ENCODE results near the gene AGMAT.
A peak's percentile ranks its signal among the peaks of the same experiment; 100 is the strongest.

AGMAT gene

DNA sequence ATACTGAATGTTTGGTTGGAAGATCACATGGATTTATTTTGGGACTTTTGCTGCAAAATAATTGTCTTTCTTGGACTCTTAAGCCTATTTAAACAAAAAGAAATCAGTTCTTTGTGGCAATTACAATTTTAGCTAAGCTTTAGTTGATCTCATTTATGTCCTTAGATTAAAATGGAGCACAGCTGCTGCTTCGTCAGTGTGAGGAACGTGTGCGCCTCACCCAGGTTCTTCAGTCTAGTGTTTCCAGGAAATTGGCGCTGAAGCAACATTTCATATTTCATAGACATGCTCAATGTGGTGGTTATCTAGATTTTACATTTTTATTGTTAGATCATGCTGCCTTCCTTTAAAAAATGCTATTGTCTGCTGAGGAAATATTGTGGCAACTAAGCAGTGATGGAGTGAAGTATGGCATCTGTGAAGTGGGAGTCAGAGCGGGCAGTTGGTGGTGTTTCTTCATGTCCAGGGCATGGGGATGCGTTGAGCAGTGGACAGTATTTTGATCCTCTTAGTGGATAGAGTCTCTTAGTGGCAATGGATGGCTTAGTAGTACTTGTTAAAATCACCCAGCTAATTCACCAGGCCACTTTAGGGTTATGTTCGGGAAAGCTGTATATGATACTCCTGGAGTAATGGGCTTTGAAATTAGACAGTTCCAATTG lies 38.0 kb upstream of the AGMAT start:
- no peaks in the 10 kb centered on the region for H3K4me1 ChIP-seq (ENCODE audit: control insufficient read depth, insufficient read depth, low read length)
- H3K4me3 ChIP-seq (ENCODE audit: low read length), result no peak overlapping the region
- DNase-seq (ENCODE audit: low read depth, low spot score), result no peak
- H3K9me3 ChIP-seq (ENCODE audit: control insufficient read depth, insufficient read depth, low read length), result no peaks in the 10 kb centered on the region
- no peaks in the 10 kb centered on the region for H3K27me3 ChIP-seq (ENCODE audit: control insufficient read depth, insufficient read depth, low read length)
- H3K27ac ChIP-seq (ENCODE audit: low read length), result no peak overlapping the region
- no CpG with 5 or more reads among the region's 7 CpGs for WGBS (ENCODE audit: insufficient coverage, insufficient read length)
- peaks cover 3% of the 10 kb centered on the region; the same call in 1 of the 2 replicates for H3K36me3 ChIP-seq (ENCODE audit: control insufficient read depth, insufficient read depth, low read length)

DNA sequence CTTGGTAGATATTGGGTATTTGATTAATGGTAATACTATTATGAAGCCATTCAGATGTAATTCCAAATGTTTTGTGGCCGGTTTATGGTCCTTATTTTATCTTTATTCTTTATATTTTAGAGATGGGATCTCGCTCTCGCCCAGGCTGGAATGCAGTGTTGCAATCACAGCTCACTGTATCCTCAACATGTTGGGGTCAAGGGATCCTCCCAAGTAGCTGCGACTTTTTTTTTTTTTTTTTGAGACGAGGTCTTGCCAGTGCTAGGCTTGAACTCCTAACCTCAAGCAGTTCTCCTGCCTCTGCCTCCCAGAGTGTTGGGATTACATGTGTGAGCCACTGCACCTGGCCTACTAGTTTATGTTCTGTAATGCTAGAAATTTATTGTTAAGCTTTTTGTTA lies 37.1 kb upstream of the AGMAT start:
- WGBS (ENCODE audit: insufficient coverage, insufficient read length), result no CpG with 5 or more reads among the region's 5 CpGs
- no peak for DNase-seq (ENCODE audit: low read depth, low spot score)
- no peaks in the 10 kb centered on the region for H3K4me1 ChIP-seq (ENCODE audit: control insufficient read depth, insufficient read depth, low read length)
- no peak overlapping the region for H3K4me3 ChIP-seq (ENCODE audit: low read length)
- no peaks in the 10 kb centered on the region for H3K9me3 ChIP-seq (ENCODE audit: control insufficient read depth, insufficient read depth, low read length)
- peaks cover 3% of the 10 kb centered on the region; the same call in 1 of the 2 replicates for H3K36me3 ChIP-seq (ENCODE audit: control insufficient read depth, insufficient read depth, low read length)
- H3K27ac ChIP-seq (ENCODE audit: low read length), result no peak overlapping the region
- H3K27me3 ChIP-seq (ENCODE audit: control insufficient read depth, insufficient read depth, low read length), result no peaks in the 10 kb centered on the region

DNA sequence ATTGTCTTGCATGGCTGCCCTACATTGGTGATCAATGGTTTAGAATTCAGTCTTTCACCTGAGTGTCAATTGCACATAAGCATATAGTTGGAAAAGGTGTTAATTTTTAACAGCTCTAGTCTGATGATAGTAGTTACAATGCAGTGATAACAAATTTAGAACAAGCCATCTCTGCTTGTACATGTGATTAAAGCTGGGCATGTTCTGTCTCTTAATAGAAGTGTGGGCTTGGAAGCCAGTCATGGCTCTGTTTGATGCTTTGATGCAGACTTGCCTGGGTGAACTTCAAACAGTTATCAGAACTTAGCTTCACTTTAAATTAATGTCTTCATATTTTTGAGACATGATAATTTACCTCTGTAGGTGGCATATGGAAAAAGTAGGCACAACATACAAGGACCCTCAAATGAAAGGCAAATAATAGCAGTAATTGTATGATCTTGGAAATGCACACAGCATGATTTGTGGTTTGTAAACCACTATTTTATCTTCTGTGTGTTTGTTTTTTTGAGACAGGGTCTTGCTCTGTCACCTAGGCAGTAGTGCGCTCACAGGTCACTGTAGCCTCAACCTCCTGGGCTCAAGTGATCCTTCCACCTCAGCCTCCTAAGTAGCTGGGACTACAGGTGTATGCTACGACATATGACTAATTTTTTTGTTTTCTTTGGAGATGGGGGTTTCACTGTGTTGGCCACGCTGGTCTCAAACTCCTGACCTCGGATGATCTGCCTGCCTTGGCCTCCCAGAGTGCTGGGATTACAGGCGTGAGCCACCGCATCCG lies 36.2 kb upstream of the AGMAT start:
- H3K36me3 ChIP-seq (ENCODE audit: control insufficient read depth, insufficient read depth, low read length), result no peaks in the 10 kb centered on the region
- no peak overlapping the region for H3K4me3 ChIP-seq (ENCODE audit: low read length)
- H3K4me1 ChIP-seq (ENCODE audit: control insufficient read depth, insufficient read depth, low read length), result no peaks in the 10 kb centered on the region
- H3K9me3 ChIP-seq (ENCODE audit: control insufficient read depth, insufficient read depth, low read length), result no peaks in the 10 kb centered on the region
- H3K27me3 ChIP-seq (ENCODE audit: control insufficient read depth, insufficient read depth, low read length), result no peaks in the 10 kb centered on the region
- H3K27ac ChIP-seq (ENCODE audit: low read length), result no peak overlapping the region
- no CpG with 5 or more reads among the region's 7 CpGs for WGBS (ENCODE audit: insufficient coverage, insufficient read length)
- no peak for DNase-seq (ENCODE audit: low read depth, low spot score)

DNA sequence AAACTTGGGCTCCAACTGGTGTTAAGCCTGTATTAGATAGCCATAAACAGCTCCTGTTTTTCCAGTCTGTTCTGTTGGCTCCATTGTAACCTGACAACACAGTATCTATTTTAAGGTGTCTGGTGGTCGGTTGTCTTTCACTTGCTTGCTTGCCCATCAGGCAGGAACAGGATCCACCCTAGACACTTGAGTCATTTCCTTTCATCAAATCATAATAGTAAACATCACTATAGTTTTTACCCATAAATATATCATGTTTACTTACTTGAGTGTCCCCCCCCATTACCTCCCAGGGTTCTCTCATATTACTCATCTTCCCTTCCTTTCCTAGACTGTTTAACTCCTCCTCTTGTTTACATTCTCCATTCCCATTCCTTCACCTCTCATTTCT lies 35.3 kb upstream of the AGMAT start:
- no peaks in the 10 kb centered on the region for H3K27me3 ChIP-seq (ENCODE audit: control insufficient read depth, insufficient read depth, low read length)
- no peaks in the 10 kb centered on the region for H3K9me3 ChIP-seq (ENCODE audit: control insufficient read depth, insufficient read depth, low read length)
- H3K4me3 ChIP-seq (ENCODE audit: low read length), result no peak overlapping the region
- no peaks in the 10 kb centered on the region for H3K4me1 ChIP-seq (ENCODE audit: control insufficient read depth, insufficient read depth, low read length)
- no peaks in the 10 kb centered on the region for H3K36me3 ChIP-seq (ENCODE audit: control insufficient read depth, insufficient read depth, low read length)
- no peak overlapping the region for H3K27ac ChIP-seq (ENCODE audit: low read length)
- DNase-seq (ENCODE audit: low read depth, low spot score), result no peak
- no CpG with 5 or more reads among the region's 1 CpG for WGBS (ENCODE audit: insufficient coverage, insufficient read length)

DNA sequence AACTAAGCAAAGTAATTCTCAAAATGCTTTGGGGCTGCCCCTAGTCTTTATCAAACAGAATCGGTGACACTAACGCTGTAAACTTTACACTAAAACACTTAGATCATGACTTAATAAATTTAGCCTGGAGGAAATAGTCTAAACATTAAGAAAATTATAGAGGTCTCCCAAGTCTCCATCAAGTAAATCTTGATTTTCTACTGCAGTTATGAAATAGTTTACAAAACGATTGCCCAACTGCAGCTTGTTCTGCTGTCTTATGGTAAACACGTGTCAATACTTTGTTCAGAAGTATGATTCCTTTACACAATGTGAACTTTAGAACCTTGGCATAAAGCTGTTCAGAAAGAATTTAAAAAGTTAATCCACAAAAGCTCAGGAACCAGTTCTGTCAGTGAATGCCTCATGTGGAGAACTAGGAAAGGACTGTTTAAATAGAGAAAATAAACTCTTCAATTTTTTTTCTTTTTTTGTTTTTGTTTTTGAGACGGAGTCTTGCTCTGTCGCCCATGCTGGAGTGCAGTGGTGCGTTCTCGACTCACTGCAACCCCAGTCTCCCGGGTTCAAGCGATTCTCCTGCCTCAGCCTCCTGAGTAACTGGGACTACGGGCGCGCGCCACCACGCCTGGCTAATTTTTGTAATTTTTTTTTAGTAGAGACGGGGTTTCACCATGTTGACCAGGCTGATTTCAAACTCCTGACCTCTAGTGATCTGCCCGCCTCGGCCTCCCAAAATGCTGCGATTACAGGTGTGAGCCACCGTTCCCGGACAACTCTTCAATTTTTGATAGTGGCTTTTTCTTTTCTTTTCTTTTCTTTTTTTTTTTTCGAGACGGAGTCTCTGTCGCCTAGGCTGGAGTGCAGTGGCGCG lies 34.0 kb upstream of the AGMAT start:
- no peaks in the 10 kb centered on the region for H3K4me1 ChIP-seq (ENCODE audit: control insufficient read depth, insufficient read depth, low read length)

GRCh38 chr1:15618077-15618654 lies 33.3 kb upstream of the AGMAT start:
- DNase-seq (ENCODE audit: low read depth, low spot score), result no peak

More for the DNA sequence above, 34.0 kb upstream of the AGMAT start:
- Histone ChIP-seq H3K4me3 (ENCODE audit: low read length) (peak overlapping the region; percentile 95; the same call in 1 of the 2 replicates), H3K27ac (ENCODE audit: low read length) (no peak overlapping the region), H3K27me3 (ENCODE audit: control insufficient read depth, insufficient read depth, low read length) (no peaks in the 10 kb centered on the region), H3K9me3 (ENCODE audit: control insufficient read depth, insufficient read depth, low read length) (no peaks in the 10 kb centered on the region), H3K36me3 (ENCODE audit: control insufficient read depth, insufficient read depth, low read length) (no peaks in the 10 kb centered on the region)
- WGBS (ENCODE audit: insufficient coverage, insufficient read length), result no CpG with 5 or more reads among the region's 26 CpGs
- no peak for DNase-seq (ENCODE audit: low read depth, low spot score)

DNA sequence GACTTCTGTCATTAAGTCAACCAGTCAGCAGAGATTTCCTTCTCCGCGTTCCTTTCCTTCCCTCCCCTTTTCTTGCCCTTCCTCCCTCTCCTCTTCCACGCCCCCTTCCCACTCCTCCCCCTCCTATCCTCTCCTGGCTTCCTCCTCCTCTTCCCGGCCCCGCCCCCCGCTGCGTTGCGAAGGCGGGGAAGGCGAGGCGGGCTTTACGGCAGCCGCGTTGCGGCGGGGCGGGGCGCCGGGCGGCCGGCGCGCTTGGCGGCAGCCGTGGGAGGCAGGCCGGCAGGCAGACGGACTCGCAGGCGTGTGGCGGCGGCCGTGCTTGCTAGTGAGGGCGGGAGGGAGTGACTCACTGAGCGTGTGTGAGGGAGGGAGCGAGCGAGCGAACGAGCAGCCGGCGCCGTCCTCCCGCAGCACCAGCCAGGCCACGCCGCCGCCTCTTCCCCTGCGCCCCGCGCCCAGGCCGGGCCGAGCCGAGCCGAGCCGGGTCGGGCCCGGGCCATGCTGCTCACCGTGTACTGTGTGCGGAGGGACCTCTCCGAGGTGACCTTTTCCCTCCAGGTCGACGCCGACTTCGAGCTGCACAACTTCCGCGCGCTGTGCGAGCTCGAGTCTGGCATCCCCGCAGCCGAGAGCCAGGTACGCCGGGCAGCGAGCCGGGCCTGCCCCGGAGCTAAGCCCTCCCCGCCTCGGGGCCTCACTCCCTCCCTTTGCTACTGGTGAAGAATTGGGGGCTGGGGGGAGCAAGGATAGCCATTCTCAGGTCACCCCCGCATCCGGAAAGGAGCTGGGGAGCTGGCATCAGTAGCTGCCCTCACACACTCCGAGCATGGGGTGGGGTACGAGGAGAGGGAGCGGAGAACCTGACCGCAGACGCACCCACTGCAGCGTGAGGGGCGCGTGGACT lies 32.6 kb upstream of the AGMAT start, which contains the start of gene DDI2:
Gene DDI2 (plus strand): TSS at position 286 of the 904 bp plus-strand sequence. CDS start 213 bp downstream, at position 499.
- no CpG with 5 or more reads among the region's 86 CpGs for WGBS (ENCODE audit: insufficient coverage, insufficient read length)
- Histone ChIP-seq H3K27me3 (ENCODE audit: control insufficient read depth, insufficient read depth, low read length) (no peaks in the 10 kb centered on the region), H3K4me1 (ENCODE audit: control insufficient read depth, insufficient read depth, low read length) (no peaks in the 10 kb centered on the region), H3K9me3 (ENCODE audit: control insufficient read depth, insufficient read depth, low read length) (no peaks in the 10 kb centered on the region), H3K36me3 (ENCODE audit: control insufficient read depth, insufficient read depth, low read length) (no peaks in the 10 kb centered on the region), H3K4me3 (ENCODE audit: low read length) (peak within 1 kb of the TSS; percentile 95), H3K27ac (ENCODE audit: low read length) (no peak within 1 kb of the TSS)
- peak; percentile 93 for DNase-seq (ENCODE audit: low read depth, low spot score)

More at GRCh38 chr1:15618077-15618654, 33.3 kb upstream of the AGMAT start:
- WGBS (ENCODE audit: insufficient coverage, insufficient read length), result no CpG with 5 or more reads among the region's 8 CpGs
- Histone ChIP-seq H3K4me1 (ENCODE audit: control insufficient read depth, insufficient read depth, low read length) (no peaks in the 10 kb centered on the region), H3K27me3 (ENCODE audit: control insufficient read depth, insufficient read depth, low read length) (no peaks in the 10 kb centered on the region), H3K27ac (ENCODE audit: low read length) (no peak overlapping the region), H3K9me3 (ENCODE audit: control insufficient read depth, insufficient read depth, low read length) (no peaks in the 10 kb centered on the region), H3K4me3 (ENCODE audit: low read length) (peak overlapping the region; percentile 95), H3K36me3 (ENCODE audit: control insufficient read depth, insufficient read depth, low read length) (no peaks in the 10 kb centered on the region)

GRCh38 chr1:15616373-15617172 lies 31.7 kb upstream of the AGMAT start:
- no peak for DNase-seq (ENCODE audit: low read depth, low spot score)
- WGBS (ENCODE audit: insufficient coverage, insufficient read length), result no CpG with 5 or more reads among the region's 16 CpGs
- no peaks in the 10 kb centered on the region for H3K9me3 ChIP-seq (ENCODE audit: control insufficient read depth, insufficient read depth, low read length)
- no peaks in the 10 kb centered on the region for H3K4me1 ChIP-seq (ENCODE audit: control insufficient read depth, insufficient read depth, low read length)
- H3K36me3 ChIP-seq (ENCODE audit: control insufficient read depth, insufficient read depth, low read length), result no peaks in the 10 kb centered on the region
- no peak overlapping the region for H3K27ac ChIP-seq (ENCODE audit: low read length)
- H3K4me3 ChIP-seq (ENCODE audit: low read length), result peak overlapping the region; percentile 30; the same call in 1 of the 2 replicates
- H3K27me3 ChIP-seq (ENCODE audit: control insufficient read depth, insufficient read depth, low read length), result no peaks in the 10 kb centered on the region

GRCh38 chr1:15610167-15610566 lies 25.3 kb upstream of the AGMAT start:
- Histone ChIP-seq H3K36me3 (ENCODE audit: control insufficient read depth, insufficient read depth, low read length) (no peaks in the 10 kb centered on the region), H3K27ac (ENCODE audit: low read length) (no peak overlapping the region), H3K4me1 (ENCODE audit: control insufficient read depth, insufficient read depth, low read length) (no peaks in the 10 kb centered on the region), H3K9me3 (ENCODE audit: control insufficient read depth, insufficient read depth, low read length) (no peaks in the 10 kb centered on the region), H3K27me3 (ENCODE audit: control insufficient read depth, insufficient read depth, low read length) (no peaks in the 10 kb centered on the region), H3K4me3 (ENCODE audit: low read length) (no peak overlapping the region)
- no peak for DNase-seq (ENCODE audit: low read depth, low spot score)
- WGBS (ENCODE audit: insufficient coverage, insufficient read length), result no CpG with 5 or more reads among the region's 4 CpGs
